Esophagus squamous epithelium (tissue), 4 donors: Measurements from ENCODE around the gene ERG.

ENCODE experiments used
- CTCF ChIP-seq, 6 experiments: fragments of 450-650 bp in 4 of 6; fragments of 200-600 bp in 2 of 6; sonication (generic) in 2 of 6; IDR thresholded peaks; one replicate each; pipeline ENCODE4 v1.5.1; 2016 to 2019; ENCODE audit warnings: antibody characterized with exemption in 6 of 6, mild to moderate bottlenecking in 4 of 6, moderate library complexity in 4 of 6
- POLR2A ChIP-seq, 4 donors: fragments of 450-650 bp; IDR thresholded peaks; one replicate each; pipeline ENCODE4 v1.6.1; 2017; ENCODE audit warnings: antibody characterized with exemption in 4 of 4, mild to moderate bottlenecking in 4 of 4, moderate library complexity in 3 of 4

- TF ChIP-seq CTCF (IDR thresholded peaks at IDR 0.05) (no peak), POLR2A (IDR thresholded peaks at IDR 0.05) (no peak)
These were observed 26.5 kb downstream of the ERG start for GRCh38 chr21:38471766-38472165.
